ENCODE results near the gene CD300E.
A peak's percentile ranks its signal among the peaks of the same experiment; 100 is the strongest.

CD300E gene

DNA sequence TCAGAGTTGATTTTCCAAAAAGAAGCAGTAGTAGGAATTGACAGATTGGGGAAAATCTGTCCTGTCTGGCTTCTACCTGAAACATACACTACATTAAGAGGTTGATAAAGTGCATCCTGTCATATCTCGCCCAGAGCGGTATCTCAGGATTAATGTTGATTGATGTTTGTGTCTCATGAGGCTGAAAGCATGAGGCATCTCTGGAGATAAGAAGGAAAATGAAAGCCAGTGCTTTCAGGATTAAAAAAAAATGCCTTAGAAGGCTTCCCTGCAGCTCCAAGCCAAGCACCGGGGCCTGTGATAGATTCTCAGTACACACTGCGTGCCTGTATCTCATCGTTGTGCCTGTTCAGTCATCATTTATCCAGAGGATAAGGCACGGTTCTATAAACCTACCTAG, 26.4 kb upstream of the CD300E start:
- TF ChIP-seq TOX (CRISPR knock-in tag; IDR thresholded peaks at IDR 0.05; ENCODE audit: borderline replicate concordance) (no peak), ZC3H10 (CRISPR knock-in tag; IDR thresholded peaks at IDR 0.05) (no peak), ZFP3 (CRISPR knock-in tag; IDR thresholded peaks at IDR 0.05) (no peak), ESRRG (CRISPR knock-in tag; IDR thresholded peaks at IDR 0.05) (no peak), CSDC2 (CRISPR knock-in tag; IDR thresholded peaks at IDR 0.05) (no peak), ARNTL (CRISPR knock-in tag; IDR thresholded peaks at IDR 0.05; ENCODE audit: borderline replicate concordance, low read depth) (no peak), RARB (CRISPR knock-in tag; IDR thresholded peaks at IDR 0.05) (no peak), ISL1 (CRISPR knock-in tag; IDR thresholded peaks at IDR 0.05) (peak; percentile 53)
- TF ChIP-seq, protein P1, sequence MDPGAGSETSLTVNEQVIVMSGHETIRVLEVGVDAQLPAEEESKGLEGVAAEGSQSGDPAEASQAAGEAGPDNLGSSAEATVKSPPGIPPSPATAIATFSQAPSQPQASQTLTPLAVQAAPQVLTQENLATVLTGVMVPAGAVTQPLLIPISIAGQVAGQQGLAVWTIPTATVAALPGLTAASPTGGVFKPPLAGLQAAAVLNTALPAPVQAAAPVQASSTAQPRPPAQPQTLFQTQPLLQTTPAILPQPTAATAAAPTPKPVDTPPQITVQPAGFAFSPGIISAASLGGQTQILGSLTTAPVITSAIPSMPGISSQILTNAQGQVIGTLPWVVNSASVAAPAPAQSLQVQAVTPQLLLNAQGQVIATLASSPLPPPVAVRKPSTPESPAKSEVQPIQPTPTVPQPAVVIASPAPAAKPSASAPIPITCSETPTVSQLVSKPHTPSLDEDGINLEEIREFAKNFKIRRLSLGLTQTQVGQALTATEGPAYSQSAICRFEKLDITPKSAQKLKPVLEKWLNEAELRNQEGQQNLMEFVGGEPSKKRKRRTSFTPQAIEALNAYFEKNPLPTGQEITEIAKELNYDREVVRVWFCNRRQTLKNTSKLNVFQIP (CRISPR knock-in tag; IDR thresholded peaks at IDR 0.05; ENCODE audit: borderline replicate concordance, low read depth), result no peak
- TF ChIP-seq, protein P2, sequence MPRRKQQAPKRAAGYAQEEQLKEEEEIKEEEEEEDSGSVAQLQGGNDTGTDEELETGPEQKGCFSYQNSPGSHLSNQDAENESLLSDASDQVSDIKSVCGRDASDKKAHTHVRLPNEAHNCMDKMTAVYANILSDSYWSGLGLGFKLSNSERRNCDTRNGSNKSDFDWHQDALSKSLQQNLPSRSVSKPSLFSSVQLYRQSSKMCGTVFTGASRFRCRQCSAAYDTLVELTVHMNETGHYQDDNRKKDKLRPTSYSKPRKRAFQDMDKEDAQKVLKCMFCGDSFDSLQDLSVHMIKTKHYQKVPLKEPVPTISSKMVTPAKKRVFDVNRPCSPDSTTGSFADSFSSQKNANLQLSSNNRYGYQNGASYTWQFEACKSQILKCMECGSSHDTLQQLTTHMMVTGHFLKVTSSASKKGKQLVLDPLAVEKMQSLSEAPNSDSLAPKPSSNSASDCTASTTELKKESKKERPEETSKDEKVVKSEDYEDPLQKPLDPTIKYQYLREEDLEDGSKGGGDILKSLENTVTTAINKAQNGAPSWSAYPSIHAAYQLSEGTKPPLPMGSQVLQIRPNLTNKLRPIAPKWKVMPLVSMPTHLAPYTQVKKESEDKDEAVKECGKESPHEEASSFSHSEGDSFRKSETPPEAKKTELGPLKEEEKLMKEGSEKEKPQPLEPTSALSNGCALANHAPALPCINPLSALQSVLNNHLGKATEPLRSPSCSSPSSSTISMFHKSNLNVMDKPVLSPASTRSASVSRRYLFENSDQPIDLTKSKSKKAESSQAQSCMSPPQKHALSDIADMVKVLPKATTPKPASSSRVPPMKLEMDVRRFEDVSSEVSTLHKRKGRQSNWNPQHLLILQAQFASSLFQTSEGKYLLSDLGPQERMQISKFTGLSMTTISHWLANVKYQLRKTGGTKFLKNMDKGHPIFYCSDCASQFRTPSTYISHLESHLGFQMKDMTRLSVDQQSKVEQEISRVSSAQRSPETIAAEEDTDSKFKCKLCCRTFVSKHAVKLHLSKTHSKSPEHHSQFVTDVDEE (CRISPR knock-in tag; IDR thresholded peaks at IDR 0.05), result peak; percentile 65; the same call in 1 of the 2 replicates
- no peak for ATAC-seq

DNA sequence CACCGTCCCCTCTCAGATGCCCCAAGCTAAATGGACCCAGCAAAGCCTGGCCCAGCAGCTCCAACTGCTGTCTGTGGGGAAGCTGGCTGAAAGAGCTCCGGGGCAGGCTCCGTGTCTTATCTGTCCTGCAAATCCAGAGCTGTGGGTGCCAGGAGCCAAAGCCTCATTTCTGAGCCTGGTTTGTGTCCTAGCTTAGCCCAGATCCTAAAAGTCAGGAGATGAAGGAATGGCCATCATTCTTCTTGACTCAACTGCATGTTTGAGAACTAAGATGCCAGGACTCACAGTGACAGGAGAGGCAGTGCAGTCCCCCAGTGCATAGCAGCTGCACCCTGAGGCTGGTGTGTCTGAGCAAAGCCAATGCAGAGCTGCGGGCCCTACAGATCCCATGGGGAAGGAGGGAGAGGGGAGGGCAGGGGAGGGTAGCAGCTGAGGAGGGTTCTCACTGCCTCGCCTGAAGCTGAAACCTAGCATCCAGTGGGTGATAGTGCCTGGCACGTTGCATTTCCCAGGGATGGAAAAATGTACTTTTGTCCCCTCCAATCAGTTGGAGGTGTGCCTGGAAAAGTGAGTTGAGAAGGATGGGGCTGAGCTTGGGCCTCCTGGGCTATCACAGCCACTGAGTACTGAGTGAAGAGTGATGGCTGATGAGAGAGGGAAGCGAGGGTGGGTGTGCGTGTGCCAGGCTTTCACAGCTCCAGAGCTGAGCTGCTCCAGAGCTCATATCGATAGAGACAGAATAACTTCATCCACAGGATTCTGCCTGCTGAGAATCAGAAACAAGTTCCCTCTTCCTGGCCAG, 24.5 kb upstream of the CD300E start:
- no peak; the same call in 2 of the 3 replicates for ATAC-seq

GRCh38 chr17:74646231-74646630, 22.7 kb upstream of the CD300E start:
- no peak for ATAC-seq
- no peak for TF ChIP-seq ZC3H10 (CRISPR knock-in tag; IDR thresholded peaks at IDR 0.05)
- no peak for TF ChIP-seq ISL1 (CRISPR knock-in tag; IDR thresholded peaks at IDR 0.05)
- no peak for TF ChIP-seq PPARA (CRISPR knock-in tag; IDR thresholded peaks at IDR 0.05; ENCODE audit: borderline replicate concordance)
- no peak for TF ChIP-seq OSR1 (CRISPR knock-in tag; IDR thresholded peaks at IDR 0.05)
- TF ChIP-seq RARB (CRISPR knock-in tag; IDR thresholded peaks at IDR 0.05), result no peak
- TF ChIP-seq, protein P3, sequence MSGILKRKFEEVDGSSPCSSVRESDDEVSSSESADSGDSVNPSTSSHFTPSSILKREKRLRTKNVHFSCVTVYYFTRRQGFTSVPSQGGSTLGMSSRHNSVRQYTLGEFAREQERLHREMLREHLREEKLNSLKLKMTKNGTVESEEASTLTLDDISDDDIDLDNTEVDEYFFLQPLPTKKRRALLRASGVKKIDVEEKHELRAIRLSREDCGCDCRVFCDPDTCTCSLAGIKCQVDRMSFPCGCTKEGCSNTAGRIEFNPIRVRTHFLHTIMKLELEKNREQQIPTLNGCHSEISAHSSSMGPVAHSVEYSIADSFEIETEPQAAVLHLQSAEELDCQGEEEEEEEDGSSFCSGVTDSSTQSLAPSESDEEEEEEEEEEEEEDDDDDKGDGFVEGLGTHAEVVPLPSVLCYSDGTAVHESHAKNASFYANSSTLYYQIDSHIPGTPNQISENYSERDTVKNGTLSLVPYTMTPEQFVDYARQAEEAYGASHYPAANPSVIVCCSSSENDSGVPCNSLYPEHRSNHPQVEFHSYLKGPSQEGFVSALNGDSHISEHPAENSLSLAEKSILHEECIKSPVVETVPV (CRISPR knock-in tag; IDR thresholded peaks at IDR 0.05), result no peak
- TF ChIP-seq PATZ1 (CRISPR knock-in tag; IDR thresholded peaks at IDR 0.05; ENCODE audit: borderline replicate concordance), result no peak
- TF ChIP-seq, protein P1 (CRISPR knock-in tag; IDR thresholded peaks at IDR 0.05; ENCODE audit: borderline replicate concordance, low read depth), result no peak
- no peak for TF ChIP-seq TOX (CRISPR knock-in tag; IDR thresholded peaks at IDR 0.05; ENCODE audit: borderline replicate concordance)
- no peak for TF ChIP-seq ARNTL (CRISPR knock-in tag; IDR thresholded peaks at IDR 0.05; ENCODE audit: borderline replicate concordance, low read depth)
- TF ChIP-seq ZFP30 (CRISPR knock-in tag; IDR thresholded peaks at IDR 0.05), result no peak
- no peak for TF ChIP-seq BACH2 (CRISPR knock-in tag; IDR thresholded peaks at IDR 0.05; ENCODE audit: borderline replicate concordance)
- TF ChIP-seq ZNF8 (CRISPR knock-in tag; IDR thresholded peaks at IDR 0.05), result no peak
- TF ChIP-seq ZNF70 (CRISPR knock-in tag; IDR thresholded peaks at IDR 0.05), result no peak
- no peak for TF ChIP-seq CSDC2 (CRISPR knock-in tag; IDR thresholded peaks at IDR 0.05)
- no peak for TF ChIP-seq ZFP3 (CRISPR knock-in tag; IDR thresholded peaks at IDR 0.05)
- no peak for TF ChIP-seq SNAI2 (CRISPR knock-in tag; IDR thresholded peaks at IDR 0.05)

More for the DNA sequence above, 24.5 kb upstream of the CD300E start:
- no peak for TF ChIP-seq PPARA (CRISPR knock-in tag; IDR thresholded peaks at IDR 0.05; ENCODE audit: borderline replicate concordance)
- TF ChIP-seq, protein P2 (CRISPR knock-in tag; IDR thresholded peaks at IDR 0.05), result 0 out of 2 replicates have a peak, but pooled peaks have one; percentile 20
- peak; percentile 28; the same call in 1 of the 2 replicates for TF ChIP-seq TCF4 (CRISPR knock-in tag; IDR thresholded peaks at IDR 0.05; ENCODE audit: borderline replicate concordance)

Data from SK-N-SH treated with all-trans-retinoic acid at 6 μM for 48 hours (cell line).